Smooth muscle cell (in vitro differentiated cells): Measurements from ENCODE around the gene SIRPB1. TPM values are rescaled to one million over a fixed set of nuclear protein-coding genes. Genes with fewer than 3 reads are reported as not detected.

ENCODE experiments used
- DNase-seq: peaks from one replicate; lab custom pipeline; 2025; ENCODE audit not compliant: unreplicated experiment; lab: John Stamatoyannopoulos, UW
- H2AFZ ChIP-seq: fragments of 200-600 bp; sonication (generic); 2 replicates; pipeline ENCODE4 v1.6.0; 2016; ENCODE audit warnings: antibody characterized with exemption, low read depth, mild to moderate bottlenecking
- H3F3A ChIP-seq: fragments of 200-600 bp; sonication (generic); 2 replicates; pipeline ENCODE4 v1.6.0; 2017; ENCODE audit warnings: antibody characterized with exemption, low read depth
- H3K27ac ChIP-seq: fragments of 200-600 bp; sonication (generic); 2 replicates; pipeline ENCODE4 v1.5.1; 2016; ENCODE audit warnings: low read depth, mild to moderate bottlenecking
- H3K27me3 ChIP-seq: fragments of 200-600 bp; sonication (generic); 2 replicates; pipeline ENCODE4 v1.6.1; 2016; ENCODE audit warnings: low read depth, mild to moderate bottlenecking
- H3K36me3 ChIP-seq: fragments of 200-600 bp; sonication (generic); 2 replicates; pipeline ENCODE4 v1.5.1; 2016; ENCODE audit warnings: low read depth
- H3K4me1 ChIP-seq: fragments of 200-600 bp; sonication (generic); 2 replicates; pipeline ENCODE4 v1.5.1; 2016; ENCODE audit warnings: low read depth
- H3K4me2 ChIP-seq: fragments of 200-600 bp; sonication (generic); 2 replicates; pipeline ENCODE4 v1.6.0; 2016; ENCODE audit warnings: mild to moderate bottlenecking
- H3K4me3 ChIP-seq: fragments of 200-600 bp; sonication (generic); 2 replicates; pipeline ENCODE4 v1.5.1; 2016; ENCODE audit warnings: mild to moderate bottlenecking
- H3K79me2 ChIP-seq: fragments of 200-600 bp; sonication (generic); 2 replicates; pipeline ENCODE4 v1.6.0; 2016; ENCODE audit warnings: low read depth, mild to moderate bottlenecking
- H3K9ac ChIP-seq: fragments of 200-600 bp; sonication (generic); 2 replicates; pipeline ENCODE4 v1.6.0; 2016; ENCODE audit warnings: low read depth
- H3K9me3 ChIP-seq: fragments of 200-600 bp; sonication (generic); replicated peaks from 2 replicates; pipeline ENCODE4 v1.5.1; 2016; ENCODE audit warnings: low read depth
- H4K20me1 ChIP-seq: fragments of 200-600 bp; sonication (generic); 2 replicates; pipeline ENCODE4 v1.6.0; 2016; ENCODE audit warnings: low read depth
- CTCF ChIP-seq: fragments of 200-600 bp; sonication (generic); IDR thresholded peaks from 2 replicates; pipeline ENCODE4 v1.5.1; 2017; ENCODE audit warnings: borderline replicate concordance, mild to moderate bottlenecking, antibody characterized with exemption; ENCODE audit not compliant: insufficient read depth, poor library complexity, severe bottlenecking
- WGBS: methylation state at CpG from one replicate; pipeline ENCODE4 v1.1.7; 2016; ENCODE audit warnings: low lambda C conversion rate; 5-methylcytosine and 5-hydroxymethylcytosine counted together
- polyA plus RNA-seq: library from polyadenylated mRNA; unstranded; fragments of >200 nt; fragmentation: Nextera tagmentation; extraction: Ambion mirVana; gene quantifications from 2 replicates; pipeline ENCODE4 v1.2.1, GENCODE V29; 2016
- total RNA-seq: library from RNA; depleted of rRNA; stranded (reverse); fragments of >200 nt; gene quantifications from 2 replicates; pipeline ENCODE4 v1.2.3, GENCODE V29; 2014

Gene SIRPB1
- total and polyA plus RNA-seq, 2 experiments from 2014 or later: 0.49 to 0.61 TPM

- no peaks in the 10 kb centered on the region for H3K4me1 ChIP-seq
- 89% methylated on average over 14 of the region's 14 CpGs for WGBS
- no peaks in the 10 kb centered on the region for H3K9me3 ChIP-seq
- no peaks in the 10 kb centered on the region for H3K79me2 ChIP-seq
- no peak overlapping the region for H2AFZ ChIP-seq
- H4K20me1 ChIP-seq: no peaks in the 10 kb centered on the region
- H3K27ac ChIP-seq: no peak overlapping the region
- no peaks in the 10 kb centered on the region for H3K27me3 ChIP-seq
- no peak overlapping the region for H3K4me3 ChIP-seq
- no peaks in the 10 kb centered on the region for H3K36me3 ChIP-seq
- no peak overlapping the region for H3K9ac ChIP-seq
- no peak for DNase-seq
- no peak for TF ChIP-seq CTCF
- no peaks in the 10 kb centered on the region for H3F3A ChIP-seq
- H3K4me2 ChIP-seq: no peak overlapping the region
Measured at GRCh38 chr20:1623501-1624205, 3.8 kb upstream of the SIRPB1 start.

GRCh38 chr20:1622450-1622849, 2.6 kb upstream of the SIRPB1 start:
- no peaks in the 10 kb centered on the region for H3K36me3 ChIP-seq
- no peak for TF ChIP-seq CTCF
- H4K20me1 ChIP-seq: no peaks in the 10 kb centered on the region
- no peaks in the 10 kb centered on the region for H3K79me2 ChIP-seq
- H3K4me1 ChIP-seq: no peaks in the 10 kb centered on the region
- H2AFZ ChIP-seq: no peak overlapping the region
- no peak overlapping the region for H3K4me2 ChIP-seq
- H3K9me3 ChIP-seq: no peaks in the 10 kb centered on the region
- H3K9ac ChIP-seq: no peak overlapping the region
- no peak for DNase-seq
- no peaks in the 10 kb centered on the region for H3K27me3 ChIP-seq
- no peaks in the 10 kb centered on the region for H3F3A ChIP-seq
- H3K27ac ChIP-seq: no peak overlapping the region
- H3K4me3 ChIP-seq: no peak overlapping the region
- 50% methylated on average over 1 of the region's 1 CpG for WGBS

DNA sequence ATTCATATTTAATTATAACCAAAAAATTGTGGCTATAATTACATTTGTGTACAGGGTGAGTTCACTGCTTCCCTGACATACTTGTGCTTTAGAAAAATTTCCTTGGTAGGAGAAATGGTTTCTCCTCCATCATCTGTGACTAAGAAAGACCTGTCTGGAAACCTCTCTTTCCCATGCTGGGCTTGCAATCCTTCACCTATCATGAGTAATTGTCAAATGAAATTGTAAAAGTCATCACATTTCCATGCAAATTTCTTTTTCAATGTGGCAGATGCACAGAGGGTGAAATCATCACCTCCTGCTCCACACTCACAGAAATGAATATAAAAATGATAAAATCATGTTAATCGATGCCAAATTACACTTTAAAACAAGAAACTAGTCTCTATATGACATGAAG, 1.5 kb upstream of the SIRPB1 start:
- TF ChIP-seq CTCF: no peak
- Histone ChIP-seq H3K9ac (no peak overlapping the region), H3K4me3 (no peak overlapping the region), H3K9me3 (no peaks in the 10 kb centered on the region), H2AFZ (no peak overlapping the region), H3K4me2 (no peak overlapping the region), H3K4me1 (no peaks in the 10 kb centered on the region), H3K79me2 (no peaks in the 10 kb centered on the region), H4K20me1 (no peaks in the 10 kb centered on the region), H3K27ac (no peak overlapping the region), H3F3A (no peaks in the 10 kb centered on the region), H3K27me3 (no peaks in the 10 kb centered on the region), H3K36me3 (no peaks in the 10 kb centered on the region)
- WGBS: 83% methylated on average over 1 of the region's 1 CpG
- DNase-seq: no peak

DNA sequence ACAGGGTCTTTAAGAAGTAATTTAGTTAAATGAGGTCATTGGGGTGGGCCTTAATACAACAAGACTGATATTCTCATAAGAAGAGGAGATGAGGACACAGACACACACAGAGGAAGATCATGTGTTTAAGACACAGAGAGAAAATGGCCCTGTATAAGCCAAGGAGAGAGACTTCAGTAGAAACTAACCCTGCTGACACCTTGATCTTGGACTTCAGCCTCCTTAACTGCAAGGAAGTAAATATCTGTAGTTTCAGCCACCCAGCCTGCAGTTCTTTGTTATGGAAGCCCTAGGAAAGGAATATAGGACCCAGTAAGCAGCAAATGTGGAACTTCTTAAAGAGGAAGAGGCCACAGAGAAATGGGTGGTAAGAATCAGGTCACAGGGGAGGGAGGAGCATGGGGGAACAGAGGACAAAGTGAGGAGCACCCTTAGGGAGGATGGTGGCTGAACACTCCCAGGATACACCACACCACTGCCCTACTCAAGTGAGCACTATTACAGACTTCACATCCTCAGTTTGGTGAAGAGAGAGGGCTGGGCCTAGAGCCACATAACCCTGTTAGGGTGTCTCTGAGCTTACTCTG, 762 bp downstream of the SIRPB1 start:
- Histone ChIP-seq H3K4me1 (no peaks in the 10 kb centered on the region), H4K20me1 (no peaks in the 10 kb centered on the region), H3K4me2 (no peak overlapping the region), H3K9ac (no peak overlapping the region), H3K9me3 (no peaks in the 10 kb centered on the region), H3K4me3 (no peak overlapping the region), H3K79me2 (no peaks in the 10 kb centered on the region), H3F3A (no peaks in the 10 kb centered on the region), H3K27ac (no peak overlapping the region), H3K36me3 (no peaks in the 10 kb centered on the region), H3K27me3 (no peaks in the 10 kb centered on the region), H2AFZ (no peak overlapping the region)
- DNase-seq: no peak
- TF ChIP-seq CTCF: no peak
